Fibroblast of lung (primary cell): ENCODE measurements around the gene DAB1. TPM values are rescaled to one million over a fixed set of nuclear protein-coding genes. Genes with fewer than 3 reads are reported as not detected.

ENCODE experiments used
- DNase-seq, 2 donors: peaks; one replicate each; pipeline versions ENCODE4 v3.0.0 to v3.0.0-alpha.2; 2010; ENCODE audit warnings: low read depth in 2 of 2
- H2AFZ ChIP-seq: 2 replicates; pipeline ENCODE4 v1.5.1; 2012; ENCODE audit warnings: low read length, control low read depth, inconsistent platforms
- H3K27ac ChIP-seq: 2 replicates; pipeline ENCODE4 v1.5.1; 2011; ENCODE audit warnings: low read length, control low read depth; ENCODE audit not compliant: insufficient read depth
- H3K27me3 ChIP-seq: 2 replicates; pipeline ENCODE4 v1.5.1; 2011; ENCODE audit warnings: mild to moderate bottlenecking, low read length; ENCODE audit not compliant: control insufficient read depth, insufficient read depth
- H3K36me3 ChIP-seq: 2 replicates; pipeline ENCODE4 v1.5.1; 2011; ENCODE audit warnings: low read length; ENCODE audit not compliant: control insufficient read depth, insufficient read depth
- H3K4me1 ChIP-seq: 2 replicates; pipeline ENCODE4 v1.5.1; 2011; ENCODE audit warnings: low read length; ENCODE audit not compliant: control insufficient read depth, insufficient read depth; ENCODE audit errors: extremely low read depth
- H3K4me2 ChIP-seq: 2 replicates; pipeline ENCODE4 v1.5.1; 2011; ENCODE audit warnings: low read length, control low read depth; ENCODE audit not compliant: insufficient read depth; ENCODE audit errors: extremely low read depth
- H3K4me3 ChIP-seq, 4 experiments: fragments of 200-600 bp in 1 of 4; sonication (generic) in 1 of 4; replicated peaks in 1 of 4; 2 replicates each; pipeline ENCODE4 v1.5.1; 2011 to 2016; ENCODE audit warnings: low read length in 4 of 4, low read depth in 3 of 4, mild to moderate bottlenecking in 3 of 4, control low read depth in 2 of 4, inconsistent platforms in 1 of 4, mixed read lengths in 1 of 4; ENCODE audit not compliant: insufficient read depth in 1 of 4; ENCODE audit errors: control extremely low read depth in 1 of 4
- H3K79me2 ChIP-seq: 2 replicates; pipeline ENCODE4 v1.5.1; 2012; ENCODE audit warnings: mild to moderate bottlenecking, low read length, inconsistent platforms; ENCODE audit not compliant: control insufficient read depth, insufficient read depth
- H3K9ac ChIP-seq: 2 replicates; pipeline ENCODE4 v1.5.1; 2011; ENCODE audit warnings: mild to moderate bottlenecking, low read length, control low read depth; ENCODE audit not compliant: insufficient read depth
- H3K9me3 ChIP-seq: 2 replicates; pipeline ENCODE4 v1.5.1; 2012; ENCODE audit warnings: low read depth, low read length; ENCODE audit not compliant: control insufficient read depth, insufficient read depth
- H4K20me1 ChIP-seq: 2 replicates; pipeline ENCODE4 v1.5.1; 2011; ENCODE audit warnings: low read length; ENCODE audit not compliant: control insufficient read depth, insufficient read depth; ENCODE audit errors: extremely low read depth
- CTCF ChIP-seq, 2 donors: IDR thresholded peaks in 1 of 2; conservative IDR thresholded peaks in 1 of 2; 1 replicate in 1 of 2; 2 replicates in 1 of 2; pipeline ENCODE4 v1.5.1; 2011 to 2012; ENCODE audit warnings: low read length in 2 of 2, control low read depth in 1 of 2, inconsistent platforms in 1 of 2, low read depth in 1 of 2, mild to moderate bottlenecking in 1 of 2
- EZH2 ChIP-seq: IDR thresholded peaks from 2 replicates; pipeline ENCODE4 v1.5.1; 2012; ENCODE audit warnings: low read length, control low read depth, mild to moderate bottlenecking; ENCODE audit errors: missing control alignments
- polyA plus RNA-seq, 2 donors: library from polyadenylated mRNA; depleted of rRNA in 1 of 2; stranded (reverse) in 1 of 2; unstranded in 1 of 2; fragments of >200 nt; gene quantifications; 2 replicates each; pipeline ENCODE4 v1.2.1, GENCODE V29; 2011 to 2012; ENCODE audit warnings: missing spikeins in 1 of 2
- total RNA-seq: library from RNA; depleted of rRNA; stranded (reverse); fragments of >200 nt; gene quantifications from 2 replicates; pipeline ENCODE4 v1.2.1, GENCODE V29; 2014

Gene DAB1
- total and polyA plus RNA-seq, 2 donors (not counting 1 experiment from before 2014, with no cell fraction given) = 0.17 to 2.0 TPM

GRCh38 chr1:57424231-57425027 lies 569 bp upstream of the DAB1 start:
- Histone ChIP-seq H3K4me3 (peak overlapping the region; percentile 34 to 57 (median 44)), H3K27me3 (peaks cover 17% of the 10 kb centered on the region), H3K9ac (no peak overlapping the region), H3K27ac (no peak overlapping the region), H3K9me3 (no peaks in the 10 kb centered on the region), H3K79me2 (no peaks in the 10 kb centered on the region), H3K36me3 (no peaks in the 10 kb centered on the region), H3K4me1 (no peaks in the 10 kb centered on the region), H4K20me1 (no peaks in the 10 kb centered on the region), H2AFZ (peak overlapping the region; percentile 79), H3K4me2 (peak overlapping the region; percentile 95)
- peak; percentile 32 to 44 for DNase-seq
- peak; percentile 75 for TF ChIP-seq EZH2
- TF ChIP-seq CTCF (conservative IDR thresholded peaks at IDR 0.05 in 1 of 2, IDR thresholded peaks at IDR 0.05 in 1 of 2; ENCODE audit: low read depth in 1 of 2, low read length in 2 of 2) = peak; percentile 65 to 68

- peak in 1 of 2 donors; percentile 20 for DNase-seq
- peak overlapping the region; percentile 57 for H2AFZ ChIP-seq
- H3K27ac ChIP-seq = no peak overlapping the region
- H3K27me3 ChIP-seq = peaks cover 17% of the 10 kb centered on the region
- H3K79me2 ChIP-seq = no peaks in the 10 kb centered on the region
- H3K4me1 ChIP-seq = no peaks in the 10 kb centered on the region
- TF ChIP-seq EZH2 (peak; percentile 83), CTCF (conservative IDR thresholded peaks at IDR 0.05 in 1 of 2, IDR thresholded peaks at IDR 0.05 in 1 of 2; ENCODE audit: low read depth in 1 of 2, low read length in 2 of 2) (no peak)
- peak overlapping the region; percentile 37 to 51 (median 40) for H3K4me3 ChIP-seq
- H4K20me1 ChIP-seq = no peaks in the 10 kb centered on the region
- H3K4me2 ChIP-seq = peak overlapping the region; percentile 85
- no peaks in the 10 kb centered on the region for H3K36me3 ChIP-seq
- no peaks in the 10 kb centered on the region for H3K9me3 ChIP-seq
- H3K9ac ChIP-seq = no peak overlapping the region
These were observed 665 bp downstream of the DAB1 start for GRCh38 chr1:57423135-57423655.

GRCh38 chr1:57422271-57423134 lies 1.4 kb downstream of the DAB1 start:
- Histone ChIP-seq H2AFZ (no peak overlapping the region), H3K27ac (no peak overlapping the region), H3K4me3 (peak overlapping the region; percentile 14 to 51 (median 41)), H3K79me2 (no peaks in the 10 kb centered on the region), H3K36me3 (no peaks in the 10 kb centered on the region), H3K9ac (no peak overlapping the region), H4K20me1 (no peaks in the 10 kb centered on the region), H3K4me2 (peak overlapping the region; percentile 85), H3K4me1 (no peaks in the 10 kb centered on the region), H3K27me3 (peaks cover 17% of the 10 kb centered on the region), H3K9me3 (no peaks in the 10 kb centered on the region)
- TF ChIP-seq CTCF (conservative IDR thresholded peaks at IDR 0.05 in 1 of 2, IDR thresholded peaks at IDR 0.05 in 1 of 2; ENCODE audit: low read depth in 1 of 2, low read length in 2 of 2) = peak; percentile 27 to 37
- peak; percentile 51 for TF ChIP-seq EZH2
- peak; percentile 35 to 36 for DNase-seq
